Glutamatergic neuron (in vitro differentiated cells): ENCODE measurements around the gene PGF. TPM values are rescaled to one million over a fixed set of nuclear protein-coding genes. Genes with fewer than 3 reads are reported as not detected.

Experiments
- DNase-seq: peaks from one replicate; pipeline ENCODE4 v3.0.0; 2022
- H3K27ac Mint-ChIP-seq: one replicate; pipeline ENCODE4 v1.8.0; 2020; ENCODE audit warnings: mild to moderate bottlenecking, mixed read lengths, inconsistent platforms; ENCODE audit not compliant: unreplicated experiment
- H3K27me3 Mint-ChIP-seq: one replicate; pipeline ENCODE4 v1.8.0; 2020; ENCODE audit warnings: mild to moderate bottlenecking, moderate library complexity, mixed read lengths, inconsistent platforms; ENCODE audit not compliant: unreplicated experiment
- H3K36me3 Mint-ChIP-seq: one replicate; pipeline ENCODE4 v1.8.0; 2020; ENCODE audit warnings: mild to moderate bottlenecking, mixed read lengths, inconsistent platforms; ENCODE audit not compliant: unreplicated experiment
- H3K4me1 Mint-ChIP-seq: one replicate; pipeline ENCODE4 v1.8.0; 2020; ENCODE audit warnings: mild to moderate bottlenecking, low read depth, mixed read lengths, inconsistent platforms; ENCODE audit not compliant: unreplicated experiment
- H3K4me3 Mint-ChIP-seq: one replicate; pipeline ENCODE4 v1.8.0; 2020; ENCODE audit warnings: mild to moderate bottlenecking, mixed read lengths, inconsistent platforms; ENCODE audit not compliant: unreplicated experiment
- H3K9me3 Mint-ChIP-seq: one replicate; pipeline ENCODE4 v1.8.0; 2020; ENCODE audit warnings: mild to moderate bottlenecking, moderate library complexity, mixed read lengths, inconsistent platforms; ENCODE audit not compliant: unreplicated experiment
- total RNA-seq: library from RNA; stranded (reverse); fragmentation: NEBNext Ultra II Directional; extraction: Animal tissue kit (Norgen Biotek cat#: 25700); gene quantifications from one replicate; pipeline ENCODE4 v1.2.1, GENCODE V29; 2021; ENCODE audit not compliant: unreplicated experiment
- TF ChIP-seq, protein P1 (sequence below): fragments of 200-600 bp; sonication (generic); IDR thresholded peaks from one replicate; pipeline ENCODE4 v1.5.0; 2021; ENCODE audit not compliant: partially characterized antibody, unreplicated experiment

PGF gene
- total RNA-seq, 1 donor from 2014 or later: 7.9 TPM

DNA sequence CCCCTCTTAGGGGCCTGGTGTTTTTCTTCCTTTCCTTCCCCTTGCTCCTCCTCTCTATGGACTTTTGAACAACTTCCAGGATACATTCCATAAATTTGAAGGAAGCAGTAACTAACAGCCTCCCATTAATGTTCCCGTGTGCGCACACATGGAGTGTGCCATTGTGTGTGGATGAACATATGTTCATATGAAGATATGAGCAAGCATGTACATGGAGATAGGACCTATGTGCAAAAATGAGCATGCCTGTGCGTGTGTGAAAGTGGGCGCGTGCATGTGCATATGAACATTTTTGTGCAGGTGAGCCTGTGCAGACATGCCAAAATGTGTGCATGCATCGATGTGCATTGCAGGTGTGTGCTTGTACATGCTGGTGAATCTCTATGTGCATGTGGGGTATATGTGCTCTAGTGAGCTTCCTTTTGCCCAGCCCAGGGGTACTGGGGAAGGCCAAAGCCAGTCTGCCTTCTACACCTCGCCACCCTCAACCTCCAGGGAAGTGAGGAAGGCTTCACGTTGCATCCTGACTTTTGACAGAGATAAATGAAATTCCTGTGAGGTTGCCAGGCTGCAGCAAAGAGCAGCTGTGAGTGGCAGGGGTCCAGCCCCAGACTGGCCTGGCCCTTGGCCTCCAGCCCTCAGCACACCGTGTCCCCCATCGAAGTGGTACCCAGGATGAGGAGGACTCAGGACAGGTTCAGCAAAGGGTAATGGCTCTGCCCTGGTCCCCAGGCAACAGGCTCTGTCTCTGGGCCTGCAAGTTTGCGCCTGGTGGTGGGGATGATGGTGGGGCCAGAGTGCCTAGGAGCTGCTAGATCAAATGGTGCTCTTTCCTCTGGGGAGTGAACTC lies 21.1 kb upstream of the PGF start:
- no peak for DNase-seq
- Mint-ChIP-seq H3K4me1 (peaks cover 30% of the 10 kb centered on the region), H3K4me3 (peak overlapping the region; percentile 49), H3K9me3 (peaks cover 13% of the 10 kb centered on the region), H3K27ac (no peak overlapping the region), H3K36me3 (no peaks in the 10 kb centered on the region), H3K27me3 (peaks cover 10% of the 10 kb centered on the region)
- TF ChIP-seq, protein P1, sequence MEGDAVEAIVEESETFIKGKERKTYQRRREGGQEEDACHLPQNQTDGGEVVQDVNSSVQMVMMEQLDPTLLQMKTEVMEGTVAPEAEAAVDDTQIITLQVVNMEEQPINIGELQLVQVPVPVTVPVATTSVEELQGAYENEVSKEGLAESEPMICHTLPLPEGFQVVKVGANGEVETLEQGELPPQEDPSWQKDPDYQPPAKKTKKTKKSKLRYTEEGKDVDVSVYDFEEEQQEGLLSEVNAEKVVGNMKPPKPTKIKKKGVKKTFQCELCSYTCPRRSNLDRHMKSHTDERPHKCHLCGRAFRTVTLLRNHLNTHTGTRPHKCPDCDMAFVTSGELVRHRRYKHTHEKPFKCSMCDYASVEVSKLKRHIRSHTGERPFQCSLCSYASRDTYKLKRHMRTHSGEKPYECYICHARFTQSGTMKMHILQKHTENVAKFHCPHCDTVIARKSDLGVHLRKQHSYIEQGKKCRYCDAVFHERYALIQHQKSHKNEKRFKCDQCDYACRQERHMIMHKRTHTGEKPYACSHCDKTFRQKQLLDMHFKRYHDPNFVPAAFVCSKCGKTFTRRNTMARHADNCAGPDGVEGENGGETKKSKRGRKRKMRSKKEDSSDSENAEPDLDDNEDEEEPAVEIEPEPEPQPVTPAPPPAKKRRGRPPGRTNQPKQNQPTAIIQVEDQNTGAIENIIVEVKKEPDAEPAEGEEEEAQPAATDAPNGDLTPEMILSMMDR: no peak

GRCh38 chr14:74975059-74975810 lies 19.8 kb upstream of the PGF start:
- H3K4me3 Mint-ChIP-seq: peak overlapping the region; percentile 41
- peaks cover 9% of the 10 kb centered on the region for H3K27me3 Mint-ChIP-seq
- no peak for DNase-seq
- H3K27ac Mint-ChIP-seq: no peak overlapping the region
- peaks cover 13% of the 10 kb centered on the region for H3K9me3 Mint-ChIP-seq
- H3K4me1 Mint-ChIP-seq: peaks cover 32% of the 10 kb centered on the region
- H3K36me3 Mint-ChIP-seq: no peaks in the 10 kb centered on the region
- TF ChIP-seq, protein P1: no peak

DNA sequence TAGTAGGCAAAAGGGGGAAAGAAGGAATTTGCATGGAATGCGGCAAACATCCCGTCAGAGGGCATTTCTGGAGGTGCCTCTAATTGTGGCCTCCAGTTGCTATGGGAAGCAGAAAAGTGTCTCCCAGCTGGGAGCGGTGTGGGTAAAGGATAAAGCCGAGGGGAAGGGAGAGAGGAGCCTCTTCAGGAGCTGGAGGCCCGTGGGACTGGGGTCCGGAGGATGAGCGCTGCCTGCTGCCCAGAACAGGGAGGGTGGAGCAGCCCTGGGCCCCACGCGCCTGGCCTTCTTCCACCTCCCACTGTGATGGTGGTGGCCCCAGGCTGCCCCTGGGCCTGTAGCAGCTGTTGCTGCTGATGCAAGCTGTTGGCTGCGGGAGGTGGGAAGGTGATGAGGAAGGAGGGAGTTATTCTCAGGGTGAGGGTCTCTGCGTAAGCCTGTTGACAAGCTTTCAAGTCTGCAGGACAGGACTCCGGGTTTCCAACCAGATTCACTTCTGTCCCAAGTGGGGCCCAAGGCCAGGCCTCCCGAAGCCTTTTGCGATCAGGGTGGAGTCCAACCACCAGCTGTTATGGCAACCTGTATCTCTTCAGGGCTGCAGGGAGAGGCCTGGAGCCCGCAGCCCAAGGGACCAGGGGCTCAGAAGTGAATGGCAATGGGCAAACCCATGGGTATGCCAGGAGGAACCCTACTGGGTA lies 19.1 kb upstream of the PGF start:
- no peak for DNase-seq
- Mint-ChIP-seq H3K4me1 (peaks cover 28% of the 10 kb centered on the region), H3K9me3 (peaks cover 9% of the 10 kb centered on the region), H3K4me3 (peak overlapping the region; percentile 44), H3K27ac (no peak overlapping the region), H3K27me3 (peaks cover 9% of the 10 kb centered on the region), H3K36me3 (no peaks in the 10 kb centered on the region)
- TF ChIP-seq, protein P1: no peak

GRCh38 chr14:74973905-74974363 lies 18.5 kb upstream of the PGF start:
- no peak for DNase-seq
- peaks cover 27% of the 10 kb centered on the region for H3K4me1 Mint-ChIP-seq
- peaks cover 9% of the 10 kb centered on the region for H3K9me3 Mint-ChIP-seq
- TF ChIP-seq, protein P1: no peak
- no peaks in the 10 kb centered on the region for H3K36me3 Mint-ChIP-seq
- no peak overlapping the region for H3K27ac Mint-ChIP-seq
- peaks cover 8% of the 10 kb centered on the region for H3K27me3 Mint-ChIP-seq
- H3K4me3 Mint-ChIP-seq: peak overlapping the region; percentile 44
